Natural killer cell (primary cell): ENCODE measurements around the gene FYN. TPM values are rescaled to one million over a fixed set of nuclear protein-coding genes. Genes with fewer than 3 reads are reported as not detected.

Experiments
- ATAC-seq, 3 donors: fragments of 150-1000 bp in 2 of 3; fragments of 200-7000 bp in 1 of 3; cut with Tn5 transposase; 1 replicate in 1 of 3; 2 replicates in 2 of 3; pipeline ENCODE4 v1.10.0; 2021; ENCODE audit warnings: mild to moderate bottlenecking in 2 of 3, moderate library complexity in 2 of 3
- DNase-seq, 2 donors: peaks; one replicate each; pipeline versions ENCODE4 v3.0.0 to v3.0.0-alpha.2; 2013 to 2021; ENCODE audit warnings: mixed read lengths in 1 of 2
- H3K27ac ChIP-seq: one replicate; pipeline ENCODE4 v1.5.1; 2013; ENCODE audit warnings: mild to moderate bottlenecking, low read length
- H3K27me3 ChIP-seq: one replicate; pipeline ENCODE4 v1.6.1; 2013; ENCODE audit warnings: low read length; ENCODE audit not compliant: control insufficient read depth, insufficient read depth
- H3K36me3 ChIP-seq: one replicate; pipeline ENCODE4 v1.6.1; 2013; ENCODE audit warnings: low read length; ENCODE audit not compliant: control insufficient read depth, insufficient read depth
- H3K4me1 ChIP-seq: one replicate; pipeline ENCODE4 v1.6.1; 2013; ENCODE audit warnings: low read length; ENCODE audit not compliant: control insufficient read depth, insufficient read depth
- H3K4me3 ChIP-seq: one replicate; pipeline ENCODE4 v1.5.1; 2013; ENCODE audit warnings: low read length
- H3K9me3 ChIP-seq: one replicate; pipeline ENCODE4 v1.6.1; 2013; ENCODE audit warnings: low read length; ENCODE audit not compliant: control insufficient read depth, insufficient read depth
- H3K27ac Mint-ChIP-seq, 2 donors: one replicate each; pipeline ENCODE4 v1.8.0; 2022; ENCODE audit warnings: mild to moderate bottlenecking in 2 of 2, mixed read lengths in 2 of 2, moderate library complexity in 1 of 2
- H3K27me3 Mint-ChIP-seq, 2 donors: one replicate each; pipeline ENCODE4 v1.8.0; 2022; ENCODE audit warnings: low read depth in 2 of 2, mixed read lengths in 2 of 2
- H3K36me3 Mint-ChIP-seq: one replicate; pipeline ENCODE4 v1.8.0; 2022; ENCODE audit warnings: mixed read lengths
- H3K4me1 Mint-ChIP-seq, 2 donors: one replicate each; pipeline ENCODE4 v1.8.0; 2022; ENCODE audit warnings: mixed read lengths in 2 of 2
- H3K4me3 Mint-ChIP-seq: one replicate; pipeline ENCODE4 v1.8.0; 2022; ENCODE audit warnings: mild to moderate bottlenecking, moderate library complexity, mixed read lengths
- H3K9me3 Mint-ChIP-seq, 2 donors: one replicate each; pipeline ENCODE4 v1.8.0; 2022; ENCODE audit warnings: mixed read lengths in 2 of 2
- WGBS: methylation state at CpG from one replicate; pipeline ENCODE4 v1.1.7; 2013; ENCODE audit warnings: missing lambda C conversion rate; ENCODE audit not compliant: insufficient coverage; 5-methylcytosine and 5-hydroxymethylcytosine counted together
- intact Hi-C: fragments of 100-400 bp; cut with micrococcal nuclease; formaldehyde crosslinking; loops from one replicate; pipeline ENCODE4 v1.14.2; 2022
- total RNA-seq, 4 donors: library from RNA; stranded (reverse); fragments of 120-200 nt in 1 of 4; gene quantifications; one replicate each; pipeline versions ENCODE4 v1.2.3 to v1.2.4, GENCODE V29; 2013 to 2022
- TF ChIP-seq, protein P1 (sequence below): fragments of 200-600 bp; IDR thresholded peaks from one replicate; pipeline ENCODE4 v1.8.0; 2022; ENCODE audit warnings: antibody characterized with exemption

FYN gene
- total RNA-seq, 3 donors from 2014 or later (not counting 1 experiment from before 2014, with no cell fraction given) = 616 to 757 (median 713) TPM

DNA sequence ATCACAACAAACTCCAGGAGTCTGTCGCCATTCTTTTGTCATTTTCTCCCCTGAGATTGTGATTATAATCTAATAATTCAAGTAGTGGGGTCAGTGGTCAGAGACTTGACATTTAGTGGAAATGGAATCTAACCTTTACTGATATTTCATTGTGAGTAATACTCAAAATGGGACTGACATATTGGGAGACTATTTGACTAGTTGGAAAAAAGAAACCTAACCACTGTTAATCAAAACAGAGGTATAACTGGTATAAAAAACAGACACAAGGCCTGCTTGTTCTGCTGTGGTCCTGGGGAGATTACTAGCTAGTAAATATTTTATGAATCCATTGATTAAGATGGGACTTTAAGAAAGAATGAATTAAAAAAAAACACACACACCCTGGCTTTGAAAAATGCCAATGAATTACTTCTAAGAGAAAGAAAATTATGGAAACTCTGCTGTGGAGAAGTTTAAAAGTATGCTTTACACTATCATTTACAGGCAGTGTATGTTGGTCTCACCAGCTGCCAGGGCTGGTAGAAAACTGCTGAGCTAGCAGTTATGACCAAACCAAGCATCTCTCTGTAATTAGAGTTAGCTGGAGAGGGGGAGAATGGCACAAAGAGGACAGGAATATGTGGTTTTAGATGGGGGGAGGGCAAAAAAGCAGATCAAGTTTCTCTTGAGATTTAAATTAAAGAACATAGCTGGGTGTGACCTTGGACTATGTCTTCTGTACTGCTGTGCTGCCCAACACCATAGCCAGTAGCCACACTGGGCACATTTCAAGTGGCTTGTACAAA is 103.7 kb downstream of the FYN start:
- no peaks in the 10 kb centered on the region for H3K9me3 ChIP-seq
- Mint-ChIP-seq H3K27me3 (no peaks in the 10 kb centered on the region), H3K36me3 (no peaks in the 10 kb centered on the region), H3K4me3 (peak overlapping the region; percentile 95), H3K27ac (peak overlapping the region; percentile 99 to 100), H3K4me1 (peaks cover 91 to 94% of the 10 kb centered on the region in 2 donors), H3K9me3 (no peaks in the 10 kb centered on the region)
- peak overlapping the region; percentile 99 for H3K27ac ChIP-seq
- no peaks in the 10 kb centered on the region for H3K27me3 ChIP-seq
- H3K36me3 ChIP-seq = no peaks in the 10 kb centered on the region
- ATAC-seq = no peak
- intact Hi-C loops = loop anchor here (1.0 to 5.0 kb wide), 3 partner anchors 8 to 103 kb away; partner anchors contain the start of gene FYN
- peaks cover 68% of the 10 kb centered on the region for H3K4me1 ChIP-seq
- no peak for DNase-seq
- H3K4me3 ChIP-seq = no peak overlapping the region
- WGBS = no CpG with 5 or more reads among the region's 1 CpG
- TF ChIP-seq, protein P1, sequence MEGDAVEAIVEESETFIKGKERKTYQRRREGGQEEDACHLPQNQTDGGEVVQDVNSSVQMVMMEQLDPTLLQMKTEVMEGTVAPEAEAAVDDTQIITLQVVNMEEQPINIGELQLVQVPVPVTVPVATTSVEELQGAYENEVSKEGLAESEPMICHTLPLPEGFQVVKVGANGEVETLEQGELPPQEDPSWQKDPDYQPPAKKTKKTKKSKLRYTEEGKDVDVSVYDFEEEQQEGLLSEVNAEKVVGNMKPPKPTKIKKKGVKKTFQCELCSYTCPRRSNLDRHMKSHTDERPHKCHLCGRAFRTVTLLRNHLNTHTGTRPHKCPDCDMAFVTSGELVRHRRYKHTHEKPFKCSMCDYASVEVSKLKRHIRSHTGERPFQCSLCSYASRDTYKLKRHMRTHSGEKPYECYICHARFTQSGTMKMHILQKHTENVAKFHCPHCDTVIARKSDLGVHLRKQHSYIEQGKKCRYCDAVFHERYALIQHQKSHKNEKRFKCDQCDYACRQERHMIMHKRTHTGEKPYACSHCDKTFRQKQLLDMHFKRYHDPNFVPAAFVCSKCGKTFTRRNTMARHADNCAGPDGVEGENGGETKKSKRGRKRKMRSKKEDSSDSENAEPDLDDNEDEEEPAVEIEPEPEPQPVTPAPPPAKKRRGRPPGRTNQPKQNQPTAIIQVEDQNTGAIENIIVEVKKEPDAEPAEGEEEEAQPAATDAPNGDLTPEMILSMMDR = no peak

DNA sequence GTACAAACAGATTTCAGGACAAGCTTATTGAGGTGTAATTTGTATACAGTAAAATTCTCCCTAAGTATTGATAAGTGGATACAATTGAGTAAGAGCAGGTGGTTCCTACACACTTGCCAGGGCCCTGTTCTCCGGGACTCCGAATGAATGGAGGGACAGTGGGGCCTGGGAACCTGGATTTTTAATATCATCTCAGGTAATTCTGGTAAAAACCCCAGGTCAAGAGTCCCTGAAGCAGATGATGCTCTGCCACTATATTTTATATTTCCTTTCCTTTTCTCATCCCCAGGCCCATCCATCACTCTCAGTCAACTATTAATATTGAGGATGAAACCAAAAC is 104.9 kb downstream of the FYN start:
- H3K27ac ChIP-seq = peak overlapping the region; percentile 99
- no peak overlapping the region for H3K4me3 ChIP-seq
- Mint-ChIP-seq H3K9me3 (no peaks in the 10 kb centered on the region), H3K27me3 (no peaks in the 10 kb centered on the region), H3K4me3 (peak overlapping the region; percentile 95), H3K4me1 (peaks cover 91 to 96% of the 10 kb centered on the region in 2 donors), H3K27ac (peak overlapping the region; percentile 99 to 100), H3K36me3 (no peaks in the 10 kb centered on the region)
- intact Hi-C loops = loop anchor here (2.0 to 5.0 kb wide), 2 partner anchors 36 to 104 kb away; partner anchors contain the start of gene FYN
- H3K36me3 ChIP-seq = no peaks in the 10 kb centered on the region
- TF ChIP-seq, protein P1 = no peak
- no peaks in the 10 kb centered on the region for H3K9me3 ChIP-seq
- H3K27me3 ChIP-seq = no peaks in the 10 kb centered on the region
- 96% methylated on average over 2 of the region's 2 CpGs for WGBS
- peaks cover 70% of the 10 kb centered on the region for H3K4me1 ChIP-seq
- no peak for ATAC-seq
- no peak for DNase-seq

DNA sequence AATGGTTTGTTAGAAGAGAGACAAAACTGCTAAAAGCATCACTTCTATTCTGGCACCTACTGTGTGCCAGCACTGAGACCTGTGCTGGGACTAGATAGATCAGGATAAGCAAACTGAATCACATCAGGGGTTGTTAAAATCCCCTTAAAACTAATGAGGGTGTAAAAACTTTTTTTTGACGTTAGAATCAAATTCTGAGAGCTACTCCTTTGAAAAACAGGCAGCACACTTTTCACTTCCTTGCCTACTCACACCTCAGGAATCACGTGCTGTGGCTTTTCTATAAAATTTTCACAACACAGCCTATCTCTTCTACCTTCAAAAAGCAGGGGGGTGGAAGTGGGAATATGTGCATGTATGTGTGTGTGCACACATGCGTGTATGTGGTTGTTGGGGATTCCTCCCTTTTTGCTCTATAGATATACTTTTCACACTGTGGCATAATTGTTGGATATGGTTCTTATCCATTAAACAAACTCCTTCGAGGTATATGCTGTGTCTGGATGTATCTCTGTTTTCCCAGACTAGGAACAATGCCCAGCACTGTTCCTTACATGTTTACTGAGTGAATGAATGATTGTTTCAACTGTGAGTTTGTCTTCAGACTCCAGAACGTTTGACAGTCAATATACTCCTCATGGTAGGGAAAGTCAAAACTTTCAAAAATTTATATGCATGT is 105.4 kb downstream of the FYN start:
- H3K27ac ChIP-seq = peak overlapping the region; percentile 99
- Mint-ChIP-seq H3K4me1 (peaks cover 97 to 100% of the 10 kb centered on the region in 2 donors), H3K36me3 (no peaks in the 10 kb centered on the region), H3K27me3 (no peaks in the 10 kb centered on the region), H3K27ac (peak overlapping the region; percentile 99 to 100), H3K9me3 (no peaks in the 10 kb centered on the region), H3K4me3 (peak overlapping the region; percentile 95)
- ATAC-seq = peak; percentile 57 to 75 (median 61)
- H3K4me3 ChIP-seq = no peak overlapping the region
- H3K36me3 ChIP-seq = no peaks in the 10 kb centered on the region
- H3K27me3 ChIP-seq = no peaks in the 10 kb centered on the region
- no peaks in the 10 kb centered on the region for H3K9me3 ChIP-seq
- intact Hi-C loops = loop anchor here (2.0 to 5.0 kb wide), 3 partner anchors 37 to 104 kb away; partner anchors contain the start of gene FYN
- peak in 1 of 2 donors; percentile 82 for DNase-seq
- 50% methylated on average over 2 of the region's 5 CpGs for WGBS
- peaks cover 73% of the 10 kb centered on the region for H3K4me1 ChIP-seq
- TF ChIP-seq, protein P1 = no peak
